HUES48 (cell line): Measurements from ENCODE around the gene CYTH4.
"Not testable (repeated sequence)": the region's sequence is repeated elsewhere in the genome, so short reads cannot be mapped to it uniquely, and the experiment has no call there.

Source experiments
- H3K27ac ChIP-seq: one replicate; pipeline ENCODE4 v1.7.0; 2013; ENCODE audit warnings: low read depth, low read length, inconsistent platforms
- H3K27me3 ChIP-seq: 2 replicates; pipeline ENCODE4 v1.6.1; 2013; ENCODE audit warnings: mild to moderate bottlenecking, low read length; ENCODE audit not compliant: control insufficient read depth, insufficient read depth
- H3K36me3 ChIP-seq: 2 replicates; pipeline ENCODE4 v1.6.1; 2013; ENCODE audit warnings: low read length; ENCODE audit not compliant: control insufficient read depth, insufficient read depth
- H3K4me1 ChIP-seq: 2 replicates; pipeline ENCODE4 v1.6.1; 2013; ENCODE audit warnings: mild to moderate bottlenecking, low read length; ENCODE audit not compliant: control insufficient read depth, insufficient read depth
- H3K4me3 ChIP-seq: 2 replicates; pipeline ENCODE4 v1.5.1; 2013; ENCODE audit warnings: mild to moderate bottlenecking, low read depth, low read length
- H3K9ac ChIP-seq: 2 replicates; pipeline ENCODE4 v1.6.1; 2013; ENCODE audit warnings: mild to moderate bottlenecking, low read depth, low read length, moderate library complexity
- H3K9me3 ChIP-seq: 2 replicates; pipeline ENCODE4 v1.6.1; 2013; ENCODE audit warnings: low read length; ENCODE audit not compliant: control insufficient read depth, insufficient read depth

Gene CYTH4

GRCh38 chr22:37328017-37328416 is 45.7 kb downstream of the CYTH4 start:
- no peak overlapping the region for H3K9ac ChIP-seq

GRCh38 chr22:37328538-37329237 is 46.4 kb downstream of the CYTH4 start:
- H3K9ac ChIP-seq, H3K4me3 ChIP-seq, H3K36me3 ChIP-seq, H3K27ac ChIP-seq, H3K9me3 ChIP-seq: not testable (repeated sequence)
- Histone ChIP-seq H3K4me1 (peaks cover 14% of the 10 kb centered on the region), H3K27me3 (peaks cover 22% of the 10 kb centered on the region)

More at GRCh38 chr22:37328017-37328416, 45.7 kb downstream of the CYTH4 start:
- H3K27me3 ChIP-seq = peaks cover 27% of the 10 kb centered on the region
- H3K27ac ChIP-seq = no peak overlapping the region
- H3K4me1 ChIP-seq = peaks cover 15% of the 10 kb centered on the region
- H3K36me3 ChIP-seq = no peaks in the 10 kb centered on the region
- no peaks in the 10 kb centered on the region for H3K9me3 ChIP-seq
- H3K4me3 ChIP-seq = no peak overlapping the region

GRCh38 chr22:37329238-37330140 is 47.2 kb downstream of the CYTH4 start:
- Histone ChIP-seq H3K9ac (no peak overlapping the region), H3K9me3 (no peaks in the 10 kb centered on the region), H3K27me3 (peaks cover 21% of the 10 kb centered on the region), H3K4me1 (peaks cover 6% of the 10 kb centered on the region), H3K27ac (no peak overlapping the region), H3K36me3 (no peaks in the 10 kb centered on the region), H3K4me3 (no peak overlapping the region)

GRCh38 chr22:37330200-37331033 is 48.1 kb downstream of the CYTH4 start:
- H3K27me3 ChIP-seq = peaks cover 22% of the 10 kb centered on the region

GRCh38 chr22:37331034-37331428 is 48.7 kb downstream of the CYTH4 start:
- Histone ChIP-seq H3K27me3 (peaks cover 27% of the 10 kb centered on the region), H3K4me3 (no peak overlapping the region), H3K4me1 (peaks cover 7% of the 10 kb centered on the region; the same call in 1 of the 2 replicates), H3K9ac (no peak overlapping the region), H3K27ac (no peak overlapping the region), H3K9me3 (no peaks in the 10 kb centered on the region), H3K36me3 (no peaks in the 10 kb centered on the region)

More at GRCh38 chr22:37330200-37331033, 48.1 kb downstream of the CYTH4 start:
- H3K4me1 ChIP-seq = peaks cover 1% of the 10 kb centered on the region; the same call in 1 of the 2 replicates
- no peak overlapping the region for H3K4me3 ChIP-seq
- H3K9ac ChIP-seq = no peak overlapping the region
- no peaks in the 10 kb centered on the region for H3K36me3 ChIP-seq
- no peak overlapping the region for H3K27ac ChIP-seq
- no peaks in the 10 kb centered on the region for H3K9me3 ChIP-seq

- Histone ChIP-seq H3K36me3 (no peaks in the 10 kb centered on the region), H3K4me1 (peaks cover 7% of the 10 kb centered on the region; the same call in 1 of the 2 replicates), H3K27me3 (peaks cover 27% of the 10 kb centered on the region), H3K9me3 (no peaks in the 10 kb centered on the region), H3K27ac (no peak overlapping the region), H3K4me3 (no peak overlapping the region), H3K9ac (no peak overlapping the region)
These were observed 49.7 kb downstream of the CYTH4 start for GRCh38 chr22:37331856-37332536.

GRCh38 chr22:37333724-37334460 is 51.6 kb downstream of the CYTH4 start:
- Histone ChIP-seq H3K9me3 (no peaks in the 10 kb centered on the region), H3K36me3 (no peaks in the 10 kb centered on the region), H3K4me3 (peak overlapping the region; percentile 64), H3K4me1 (peaks cover 7% of the 10 kb centered on the region; the same call in 1 of the 2 replicates), H3K27ac (no peak overlapping the region), H3K9ac (no peak overlapping the region), H3K27me3 (peaks cover 29% of the 10 kb centered on the region)

- H3K4me1 ChIP-seq = peaks cover 7% of the 10 kb centered on the region; the same call in 1 of the 2 replicates
- H3K4me3 ChIP-seq = peak overlapping the region; percentile 64
- H3K27ac ChIP-seq = no peak overlapping the region
These were observed 52.2 kb downstream of the CYTH4 start for GRCh38 chr22:37334461-37334858.

GRCh38 chr22:37334859-37335805 is 52.8 kb downstream of the CYTH4 start:
- no peaks in the 10 kb centered on the region for H3K36me3 ChIP-seq
- H3K9me3 ChIP-seq = no peaks in the 10 kb centered on the region
- H3K4me3 ChIP-seq = peak overlapping the region; percentile 64
- no peak overlapping the region for H3K9ac ChIP-seq
- no peak overlapping the region for H3K27ac ChIP-seq
- peaks cover 7% of the 10 kb centered on the region; the same call in 1 of the 2 replicates for H3K4me1 ChIP-seq
- peaks cover 29% of the 10 kb centered on the region for H3K27me3 ChIP-seq

More at GRCh38 chr22:37334461-37334858, 52.2 kb downstream of the CYTH4 start:
- no peak overlapping the region for H3K9ac ChIP-seq
- H3K9me3 ChIP-seq = no peaks in the 10 kb centered on the region
- H3K36me3 ChIP-seq = no peaks in the 10 kb centered on the region
- peaks cover 29% of the 10 kb centered on the region for H3K27me3 ChIP-seq
